Lower leg skin (tissue), 3 donors: Measurements from ENCODE around the gene THADA.

Source experiments
- CTCF ChIP-seq, 3 donors: fragments of 450-650 bp; IDR thresholded peaks; one replicate each; pipeline ENCODE4 v1.5.1; 2016; ENCODE audit warnings: antibody characterized with exemption in 3 of 3, mild to moderate bottlenecking in 3 of 3, moderate library complexity in 2 of 3
- POLR2A ChIP-seq, 2 donors: fragments of 450-650 bp; IDR thresholded peaks; one replicate each; pipeline ENCODE4 v1.6.1; 2016 to 2017; ENCODE audit warnings: antibody characterized with exemption in 2 of 2, mild to moderate bottlenecking in 1 of 2, moderate library complexity in 1 of 2

GRCh38 chr2:43186321-43186678 is 409.5 kb downstream of the THADA start:
- TF ChIP-seq CTCF (IDR thresholded peaks at IDR 0.05) (no peak), POLR2A (IDR thresholded peaks at IDR 0.05) (no peak)
